Measurements from ENCODE around the gene AFF3. TPM values are rescaled to one million over a fixed set of nuclear protein-coding genes. Genes with fewer than 3 reads are reported as not detected.
A peak's percentile ranks its signal among the peaks of the same experiment; 100 is the strongest.
"Not testable (repeated sequence)": the region's sequence is repeated elsewhere in the genome, so short reads cannot be mapped to it uniquely, and the experiment has no call there.

Gene AFF3
- total RNA-seq, 3 donors from 2014 or later = 2.1 to 2.6 (median 2.2) TPM

DNA sequence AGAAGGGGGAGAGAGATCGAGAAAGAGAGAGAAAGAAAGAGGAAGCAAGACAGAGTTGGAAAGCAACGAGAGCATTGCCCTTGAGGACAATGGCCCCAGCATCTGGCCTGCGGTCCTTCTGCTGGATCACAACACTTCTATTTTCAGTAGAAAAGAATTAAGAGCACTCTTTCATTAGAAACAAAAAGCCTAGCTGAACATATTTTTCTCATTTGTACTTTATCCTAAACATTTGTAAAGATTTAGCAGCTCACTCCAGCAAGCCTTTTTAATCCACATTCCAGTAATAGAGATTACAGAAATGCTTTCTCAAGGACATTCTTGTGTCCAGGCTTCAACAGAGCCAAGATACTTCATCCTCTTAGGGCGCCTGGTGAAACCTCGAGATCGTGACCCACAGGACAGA lies 31.6 kb upstream of the AFF3 start:
- no peaks in the 10 kb centered on the region for H3K9me3 Mint-ChIP-seq
- no peaks in the 10 kb centered on the region for H3K27me3 Mint-ChIP-seq (ENCODE audit: low read depth)
- no peaks in the 10 kb centered on the region for H3K4me1 Mint-ChIP-seq (ENCODE audit: low read depth)
- no peak overlapping the region for H3K4me3 Mint-ChIP-seq
- DNase-seq (no peak), ATAC-seq (no peak)
- H3K36me3 Mint-ChIP-seq (ENCODE audit: insufficient read depth) = no peaks in the 10 kb centered on the region

DNA sequence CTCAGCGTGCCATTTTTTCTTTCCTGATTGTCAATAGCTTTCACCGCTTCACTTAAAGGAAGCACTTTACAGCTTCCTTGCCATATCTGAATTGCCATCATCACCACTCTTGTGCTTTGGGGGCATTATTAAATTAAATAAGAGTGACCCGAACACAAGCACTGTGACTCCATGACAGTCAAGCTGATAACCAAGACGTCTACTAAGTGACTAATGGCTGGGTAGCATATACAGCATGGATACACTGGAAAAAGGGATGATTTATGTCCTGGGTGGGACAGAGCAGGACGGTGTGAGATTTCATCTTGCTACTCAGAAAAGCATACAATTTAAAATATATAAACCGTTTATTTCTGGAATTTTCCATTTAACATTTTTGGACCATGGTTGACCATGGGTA lies 24.3 kb upstream of the AFF3 start:
- ATAC-seq (no peak), DNase-seq (no peak)
- Mint-ChIP-seq H3K4me3 (no peak overlapping the region), H3K27me3 (ENCODE audit: low read depth) (no peaks in the 10 kb centered on the region), H3K4me1 (ENCODE audit: low read depth) (no peaks in the 10 kb centered on the region), H3K9me3 (peaks cover 9% of the 10 kb centered on the region), H3K36me3 (ENCODE audit: insufficient read depth) (no peaks in the 10 kb centered on the region)

DNA sequence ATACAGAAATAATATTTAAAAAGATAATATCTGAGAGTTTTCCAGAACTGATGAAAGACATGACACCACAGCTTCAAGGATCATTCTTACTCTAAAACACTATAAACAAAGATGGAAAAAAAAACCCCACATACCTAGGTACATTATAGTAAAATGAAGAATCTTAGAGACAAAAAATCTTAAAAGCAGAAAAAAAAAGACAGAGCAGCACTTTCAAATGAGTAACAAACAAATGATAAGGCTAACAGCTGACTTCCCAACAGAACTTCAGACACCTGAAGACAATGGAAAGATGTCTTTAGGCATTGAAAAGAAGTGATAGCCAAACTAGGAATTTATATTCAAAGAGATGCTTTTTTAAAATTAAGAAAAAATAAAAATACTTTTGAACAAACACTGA lies 21.2 kb upstream of the AFF3 start:
- ATAC-seq (no peak), DNase-seq (no peak)
- peaks cover 9% of the 10 kb centered on the region for H3K9me3 Mint-ChIP-seq
- no peaks in the 10 kb centered on the region for H3K27me3 Mint-ChIP-seq (ENCODE audit: low read depth)
- no peak overlapping the region for H3K4me3 Mint-ChIP-seq
- no peaks in the 10 kb centered on the region for H3K36me3 Mint-ChIP-seq (ENCODE audit: insufficient read depth)
- no peaks in the 10 kb centered on the region for H3K4me1 Mint-ChIP-seq (ENCODE audit: low read depth)

DNA sequence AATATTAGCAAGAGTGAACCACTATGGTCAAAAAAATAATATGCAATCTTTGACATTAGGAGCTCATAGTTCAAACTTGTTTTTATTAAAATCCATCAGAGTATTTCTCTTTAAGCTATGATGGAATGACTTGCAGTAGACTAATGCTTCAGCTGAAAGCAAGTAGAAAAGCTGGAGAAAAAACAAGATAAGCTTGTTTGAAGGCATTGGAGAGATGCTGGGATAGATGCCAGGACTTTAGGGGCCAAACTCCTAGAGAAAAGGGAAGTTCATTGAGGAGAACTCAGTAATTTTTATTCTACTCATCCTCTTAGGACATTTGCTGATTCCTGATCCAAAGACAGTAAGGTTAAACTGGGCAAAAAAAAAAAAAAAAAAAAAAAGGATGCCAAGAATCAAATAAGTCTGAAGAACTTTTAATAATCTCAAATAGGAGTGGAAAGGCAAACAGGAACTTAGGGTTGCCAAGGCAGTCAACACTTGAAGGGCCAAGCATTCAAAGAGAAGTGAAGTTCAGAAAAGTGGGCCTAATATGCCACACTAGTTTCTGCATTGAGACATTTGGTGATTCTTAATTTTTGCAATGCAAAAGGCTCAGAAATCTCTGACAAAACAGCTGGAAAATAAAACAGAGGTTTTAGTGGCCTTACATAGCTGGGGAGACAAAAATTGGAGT lies 19.7 kb upstream of the AFF3 start:
- DNase-seq (no peak), ATAC-seq (no peak)
- H3K4me3 Mint-ChIP-seq = no peak overlapping the region
- peaks cover 2% of the 10 kb centered on the region for H3K27me3 Mint-ChIP-seq (ENCODE audit: low read depth)
- H3K4me1 Mint-ChIP-seq (ENCODE audit: low read depth) = no peaks in the 10 kb centered on the region
- no peaks in the 10 kb centered on the region for H3K36me3 Mint-ChIP-seq (ENCODE audit: insufficient read depth)
- peaks cover 9% of the 10 kb centered on the region for H3K9me3 Mint-ChIP-seq

DNA sequence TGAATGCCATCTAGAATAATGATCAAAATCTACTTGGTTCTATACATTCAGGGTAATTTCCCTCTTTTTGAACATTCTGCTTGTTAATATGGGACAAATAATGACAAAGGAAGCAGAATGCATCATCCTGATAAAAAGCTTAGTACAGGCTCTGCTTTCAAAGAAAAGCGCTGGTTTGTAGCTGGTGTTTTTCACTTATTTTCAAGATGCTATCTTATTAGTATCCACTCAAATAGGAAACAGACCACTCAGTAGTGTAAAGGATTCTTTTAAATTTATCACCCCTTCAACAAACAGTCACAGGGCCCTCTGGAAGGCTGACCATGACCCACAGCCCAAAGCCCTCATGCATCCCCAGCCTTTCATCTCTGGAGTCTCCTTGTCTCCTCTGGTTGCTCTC lies 18.0 kb upstream of the AFF3 start:
- Mint-ChIP-seq H3K9me3 (peaks cover 9% of the 10 kb centered on the region), H3K27me3 (ENCODE audit: low read depth) (peaks cover 6% of the 10 kb centered on the region), H3K4me3 (no peak overlapping the region), H3K36me3 (ENCODE audit: insufficient read depth) (no peaks in the 10 kb centered on the region), H3K4me1 (ENCODE audit: low read depth) (no peaks in the 10 kb centered on the region)
- DNase-seq = no peak
- no peak for ATAC-seq

DNA sequence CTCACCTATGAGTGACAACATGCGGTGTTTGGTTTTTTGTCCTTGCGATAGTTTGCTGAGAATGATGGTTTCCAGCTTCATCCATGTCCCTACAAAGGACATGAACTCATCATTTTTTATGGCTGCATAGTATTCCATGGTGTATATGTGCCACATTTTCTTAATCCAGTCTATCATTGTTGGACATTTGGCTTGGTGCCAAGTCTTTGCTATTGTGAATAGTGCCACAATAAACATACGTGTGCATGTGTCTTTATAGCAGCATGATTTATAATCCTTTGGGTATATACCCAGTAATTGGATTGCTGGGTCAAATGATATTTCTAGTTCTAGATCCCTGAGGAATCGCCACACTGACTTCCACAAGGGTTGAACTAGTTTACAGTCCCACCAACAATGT lies 9.4 kb upstream of the AFF3 start:
- ATAC-seq; H3K27me3 Mint-ChIP-seq (ENCODE audit: low read depth); DNase-seq; H3K4me3 Mint-ChIP-seq; H3K9me3 Mint-ChIP-seq; H3K36me3 Mint-ChIP-seq (ENCODE audit: insufficient read depth); H3K4me1 Mint-ChIP-seq (ENCODE audit: low read depth): not testable (repeated sequence)

- Mint-ChIP-seq H3K36me3 (ENCODE audit: insufficient read depth) (peaks cover 1% of the 10 kb centered on the region), H3K4me1 (ENCODE audit: low read depth) (no peaks in the 10 kb centered on the region), H3K27me3 (ENCODE audit: low read depth) (peaks cover 4% of the 10 kb centered on the region), H3K4me3 (no peak overlapping the region), H3K9me3 (peaks cover 4% of the 10 kb centered on the region)
- ATAC-seq (peak; percentile 58 to 66), DNase-seq (no peak)
Measured at GRCh38 chr2:100151310-100151709, 8.9 kb upstream of the AFF3 start.

DNA sequence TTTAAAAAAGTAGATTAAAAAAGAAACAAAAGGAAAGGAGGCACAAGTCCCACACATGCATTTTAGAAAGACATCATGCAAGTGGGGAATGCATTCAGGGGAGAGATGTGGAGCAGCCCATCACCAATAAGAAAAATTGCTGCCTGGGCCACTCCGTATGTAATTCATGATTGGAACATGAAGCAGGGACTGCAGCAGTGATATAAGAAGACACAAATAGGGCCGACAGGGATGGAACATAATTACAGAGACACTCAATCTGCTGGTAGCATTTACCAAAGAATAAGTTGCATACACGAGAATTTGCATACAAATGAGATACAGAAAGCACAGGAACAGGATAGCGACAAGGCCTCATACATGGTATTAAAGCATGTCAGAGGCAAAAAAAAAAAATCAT lies 6.5 kb upstream of the AFF3 start:
- H3K4me1 Mint-ChIP-seq (ENCODE audit: low read depth) = peaks cover 6% of the 10 kb centered on the region
- DNase-seq (no peak), ATAC-seq (no peak)
- H3K27me3 Mint-ChIP-seq (ENCODE audit: low read depth) = peaks cover 5% of the 10 kb centered on the region
- H3K9me3 Mint-ChIP-seq = peaks cover 4% of the 10 kb centered on the region
- no peak overlapping the region for H3K4me3 Mint-ChIP-seq
- H3K36me3 Mint-ChIP-seq (ENCODE audit: insufficient read depth) = peaks cover 1% of the 10 kb centered on the region

DNA sequence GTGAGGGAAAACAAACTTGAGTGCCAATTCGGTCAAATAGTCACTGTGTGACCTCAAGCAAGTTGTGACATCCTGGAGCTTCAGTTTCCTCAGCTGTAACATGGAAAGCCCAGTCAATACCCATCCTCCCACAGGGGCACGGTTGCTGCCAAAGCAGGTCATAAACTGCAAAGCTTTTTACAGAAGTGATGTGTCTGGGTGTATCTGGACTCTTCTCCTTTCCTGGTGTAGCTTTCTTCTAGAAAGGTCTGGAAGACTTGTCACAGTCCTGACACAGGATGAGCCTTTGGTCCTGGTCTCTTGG lies 4.2 kb upstream of the AFF3 start:
- Mint-ChIP-seq H3K36me3 (ENCODE audit: insufficient read depth) (no peaks in the 10 kb centered on the region), H3K9me3 (no peaks in the 10 kb centered on the region), H3K27me3 (ENCODE audit: low read depth) (peaks cover 5% of the 10 kb centered on the region), H3K4me1 (ENCODE audit: low read depth) (peaks cover 26% of the 10 kb centered on the region), H3K4me3 (no peak overlapping the region)
- no peak for DNase-seq
- no peak for ATAC-seq

- H3K9me3 Mint-ChIP-seq = no peaks in the 10 kb centered on the region
- DNase-seq = no peak
- H3K27me3 Mint-ChIP-seq (ENCODE audit: low read depth) = peaks cover 5% of the 10 kb centered on the region
- peaks cover 30% of the 10 kb centered on the region for H3K4me1 Mint-ChIP-seq (ENCODE audit: low read depth)
- no peak overlapping the region for H3K4me3 Mint-ChIP-seq
- no peak for ATAC-seq
- no peaks in the 10 kb centered on the region for H3K36me3 Mint-ChIP-seq (ENCODE audit: insufficient read depth)
Measured at GRCh38 chr2:100145893-100146656, 3.7 kb upstream of the AFF3 start.

DNA sequence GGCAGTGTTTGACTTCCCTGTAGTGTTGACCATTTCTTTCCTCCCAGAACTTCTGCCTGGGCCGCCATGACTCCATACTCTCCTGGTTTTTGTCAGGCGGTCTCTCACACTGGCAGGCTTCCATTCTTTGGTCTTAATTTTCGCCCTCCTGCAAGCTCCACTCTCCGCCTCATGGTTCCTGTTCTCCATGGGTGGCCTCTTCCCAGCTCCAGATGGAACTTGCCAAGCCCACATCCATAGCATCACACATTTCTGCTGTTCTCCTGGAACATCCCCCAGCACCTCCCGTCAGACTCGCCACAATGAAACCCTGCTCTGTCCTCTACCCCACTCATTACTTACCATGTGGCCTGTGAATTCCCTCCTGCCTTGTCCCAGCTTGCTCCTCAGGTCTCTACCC lies 896 bp upstream of the AFF3 start:
- Mint-ChIP-seq H3K27me3 (ENCODE audit: low read depth) (peaks cover 7% of the 10 kb centered on the region), H3K9me3 (no peaks in the 10 kb centered on the region), H3K4me1 (ENCODE audit: low read depth) (peaks cover 52% of the 10 kb centered on the region), H3K36me3 (ENCODE audit: insufficient read depth) (no peaks in the 10 kb centered on the region), H3K4me3 (no peak overlapping the region)
- DNase-seq = no peak
- ATAC-seq = no peak

DNA sequence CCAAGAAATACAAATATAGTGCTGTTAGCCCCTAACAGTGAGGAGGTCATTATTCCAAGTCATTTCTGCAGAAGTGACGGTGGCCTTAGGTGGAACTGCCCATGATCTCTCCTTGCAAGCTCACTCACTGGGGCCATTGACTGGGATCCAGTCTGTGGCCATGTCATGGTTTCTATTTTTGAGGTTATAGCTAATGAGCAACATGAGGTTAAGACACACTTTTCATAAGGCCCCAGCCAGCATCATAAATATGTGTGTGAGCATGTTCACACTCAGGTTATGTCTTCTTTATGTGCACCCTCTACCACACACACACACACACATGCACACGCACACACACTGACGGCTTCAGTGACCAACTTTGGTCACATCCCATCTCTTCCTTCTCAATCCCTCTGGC lies 484 bp downstream of the AFF3 start:
- peak overlapping the region; percentile 83 for H3K4me3 Mint-ChIP-seq
- no peak for DNase-seq
- H3K36me3 Mint-ChIP-seq (ENCODE audit: insufficient read depth) = no peaks in the 10 kb centered on the region
- peak; percentile 30 to 38 for ATAC-seq
- H3K27me3 Mint-ChIP-seq (ENCODE audit: low read depth) = peaks cover 7% of the 10 kb centered on the region
- peaks cover 65% of the 10 kb centered on the region for H3K4me1 Mint-ChIP-seq (ENCODE audit: low read depth)
- no peaks in the 10 kb centered on the region for H3K9me3 Mint-ChIP-seq

DNA sequence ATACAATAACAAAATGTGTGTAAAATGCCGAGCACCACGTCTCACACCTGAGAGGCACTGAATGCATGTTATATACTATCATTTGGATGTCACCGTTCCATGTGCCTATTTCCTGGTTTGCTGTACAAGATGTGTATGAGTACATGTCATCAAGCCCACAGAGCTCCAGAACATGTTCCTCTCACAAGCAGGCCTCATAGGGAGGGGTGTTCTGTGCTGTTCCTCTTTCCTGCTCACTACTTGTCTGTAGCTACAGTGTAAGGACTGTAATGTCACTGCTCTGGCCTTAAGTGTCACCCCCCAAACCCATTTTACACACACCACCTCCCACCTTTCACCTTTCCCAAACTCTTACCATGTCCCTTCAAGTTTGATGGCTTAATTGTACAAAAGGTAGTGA lies 1.8 kb downstream of the AFF3 start:
- no peaks in the 10 kb centered on the region for H3K36me3 Mint-ChIP-seq (ENCODE audit: insufficient read depth)
- H3K4me1 Mint-ChIP-seq (ENCODE audit: low read depth) = peaks cover 65% of the 10 kb centered on the region
- peak overlapping the region; percentile 83 for H3K4me3 Mint-ChIP-seq
- ATAC-seq (no peak), DNase-seq (no peak)
- no peaks in the 10 kb centered on the region for H3K9me3 Mint-ChIP-seq
- peaks cover 7% of the 10 kb centered on the region for H3K27me3 Mint-ChIP-seq (ENCODE audit: low read depth)

- H3K4me3 Mint-ChIP-seq = no peak overlapping the region
- H3K9me3 Mint-ChIP-seq = no peaks in the 10 kb centered on the region
- ATAC-seq = no peak
- peaks cover 50% of the 10 kb centered on the region for H3K4me1 Mint-ChIP-seq (ENCODE audit: low read depth)
- H3K27me3 Mint-ChIP-seq (ENCODE audit: low read depth) = peaks cover 2% of the 10 kb centered on the region
- H3K36me3 Mint-ChIP-seq (ENCODE audit: insufficient read depth) = no peaks in the 10 kb centered on the region
- DNase-seq = no peak
Measured at GRCh38 chr2:100137866-100138570, 4.4 kb downstream of the AFF3 start.

DNA sequence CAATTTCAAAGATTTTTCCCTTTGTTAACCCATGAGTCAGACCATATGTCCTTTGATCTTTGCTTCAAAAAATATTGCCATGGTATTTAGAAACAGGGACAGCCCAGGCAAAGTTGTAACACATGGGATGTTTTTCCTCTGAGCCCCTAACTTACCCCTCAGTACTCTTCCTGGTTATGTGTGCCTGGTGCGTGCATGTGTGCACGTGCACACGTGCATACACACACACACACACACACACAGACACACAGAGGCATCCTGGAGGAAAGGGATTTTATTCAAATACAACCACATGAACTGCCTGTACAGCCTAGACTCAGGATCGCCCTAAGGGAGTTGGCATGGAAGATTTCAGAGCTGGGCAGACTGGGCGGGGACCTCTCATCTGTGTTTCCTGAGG lies 5.1 kb downstream of the AFF3 start:
- H3K27me3 Mint-ChIP-seq (ENCODE audit: low read depth) = peaks cover 2% of the 10 kb centered on the region
- ATAC-seq = no peak
- H3K9me3 Mint-ChIP-seq = no peaks in the 10 kb centered on the region
- no peaks in the 10 kb centered on the region for H3K36me3 Mint-ChIP-seq (ENCODE audit: insufficient read depth)
- no peak overlapping the region for H3K4me3 Mint-ChIP-seq
- H3K4me1 Mint-ChIP-seq (ENCODE audit: low read depth) = peaks cover 46% of the 10 kb centered on the region
- DNase-seq = no peak
